Measurements from ENCODE around the gene WDR18. TPM values are rescaled to one million over a fixed set of nuclear protein-coding genes. Genes with fewer than 3 reads are reported as not detected.

WDR18 gene
- total and polyA plus RNA-seq, 2 of the 8 experiments (the other 6 are each of a cell fraction or from before 2014, with no cell fraction given): 87.7 to 177 TPM

- H3K4me2 ChIP-seq (ENCODE audit: insufficient read depth in 1 of 2, low read depth in 2 of 2, low read length in 2 of 2): peak overlapping the region; percentile 3 to 56; a peak in 2 of 4 replicates
- peaks cover 0 to 35% (median 25%) of the 10 kb centered on the region in 4 experiments; a peak in 5 of 7 replicates for H3K4me1 ChIP-seq (replicated peaks in 1 of 4; ENCODE audit: control insufficient read depth in 3 of 4, insufficient read depth in 4 of 4, low read length in 3 of 4)
- peak overlapping the region; percentile 19; the same call in 1 of the 2 replicates for H3K18ac ChIP-seq (ENCODE audit: extremely low read depth, low read length)
- H2AK5ac ChIP-seq (ENCODE audit: low read depth, low read length): no peak overlapping the region
- no peaks in the 10 kb centered on the region for H3K9me3 ChIP-seq (ENCODE audit: insufficient read depth in 2 of 2, low read depth in 1 of 2, low read length in 1 of 2)
- H3K4me3 ChIP-seq (ENCODE audit: extremely low read depth in 1 of 4, insufficient read depth in 2 of 4, low read depth in 3 of 4, low read length in 4 of 4): peak overlapping the region in 1 of 4 experiments; percentile 1; a peak in 1 of 8 replicates
- no peak overlapping the region for H3K9ac ChIP-seq (replicated peaks in 1 of 4; ENCODE audit: extremely low read depth in 1 of 4, low read depth in 3 of 4, low read length in 3 of 4)
- H4K91ac ChIP-seq (replicated peaks; ENCODE audit: insufficient read length, low read length): no peak overlapping the region
- POLR2A ChIA-PET (ENCODE audit: partially characterized antibody): interaction anchor here (1.1 to 6.4 kb wide), 5 partner anchors 11 to 79 kb away, joined by 3 to 62 read pairs (median 3); partner anchors contain the start of genes ABCA7 and CNN2
- CTCF ChIA-PET (ENCODE audit: partially characterized antibody): interaction anchor here (0.6 to 2.3 kb wide), 7 partner anchors 8 to 98 kb away, joined by 3 to 5 read pairs (median 3); no protein-coding TSS in a partner anchor
- H2BK15ac ChIP-seq (ENCODE audit: low read length): no peak overlapping the region
- no peak overlapping the region for H4K5ac ChIP-seq (ENCODE audit: insufficient read length, low read depth, low read length)
- WGBS, 2 experiments (ENCODE audit: extremely low coverage in 1 of 2, insufficient coverage in 1 of 2, insufficient read length in 1 of 2, insufficient replicate concordance in 2 of 2, low coverage in 1 of 2, low lambda C conversion rate in 2 of 2, missing lambda C conversion rate in 1 of 2): 94% methylated on average over 27 of the region's 29 CpGs; no CpG with 5 or more reads in 1 of the 2 experiments
- 0 out of 2 replicates have a peak overlapping the region, but pooled peaks have one; percentile 21 for H2BK5ac ChIP-seq (ENCODE audit: low read depth, low read length)
- H2BK20ac ChIP-seq (ENCODE audit: low read length): no peak overlapping the region
- no peak for FAIRE-seq
- H3K27ac ChIP-seq (ENCODE audit: low read depth, low read length): peak overlapping the region; percentile 32; the same call in 1 of the 2 replicates
- H3K27me3 ChIP-seq (replicated peaks in 1 of 4; ENCODE audit: control insufficient read depth in 3 of 4, extremely low read depth in 1 of 4, insufficient read depth in 3 of 4, low read length in 3 of 4): no peaks in the 10 kb centered on the region
- H3K79me1 ChIP-seq (ENCODE audit: low read depth, low read length): peaks cover 22% of the 10 kb centered on the region
- H3K23ac ChIP-seq (ENCODE audit: insufficient read length): no peak overlapping the region
- H3K79me2 ChIP-seq (ENCODE audit: control insufficient read depth in 1 of 2, insufficient read depth in 2 of 2, low read length in 2 of 2): peaks cover 31 to 72% of the 10 kb centered on the region in 2 experiments
- TF ChIP-seq RAD21 (IDR thresholded peaks at IDR 0.05 in 1 of 2, conservative IDR thresholded peaks at IDR 0.05 in 1 of 2; ENCODE audit: low read depth in 2 of 2, low read length in 2 of 2): no peak
- no peak for TF ChIP-seq RBBP5 (IDR thresholded peaks at IDR 0.05; ENCODE audit: borderline replicate concordance, low read depth, low read length)
- no peak for TF ChIP-seq SIX5 (IDR thresholded peaks at IDR 0.05; ENCODE audit: low read depth, low read length)
- no peak for TF ChIP-seq ZNF274 (IDR thresholded peaks at IDR 0.05; ENCODE audit: borderline replicate concordance, extremely low read depth, low read length)
- no peak for TF ChIP-seq JUND (IDR thresholded peaks at IDR 0.05; ENCODE audit: low read length)
- no peak overlapping the region for H3K4ac ChIP-seq (replicated peaks; ENCODE audit: insufficient read length, low read depth, low read length)
- peaks cover 8 to 40% (median 9%) of the 10 kb centered on the region in 4 experiments; a peak in 6 of 8 replicates for H3K36me3 ChIP-seq (ENCODE audit: control insufficient read depth in 2 of 4, insufficient read depth in 4 of 4, low read length in 3 of 4)
- no peak overlapping the region for H3K14ac ChIP-seq (ENCODE audit: insufficient read length)
- DNase-seq (ENCODE audit: low read depth in 1 of 2, low spot score in 2 of 2): no peak
- peak overlapping the region; percentile 22 for H4K8ac ChIP-seq (ENCODE audit: extremely low read depth, insufficient read depth, low read length)
- peaks cover 38 to 51% of the 10 kb centered on the region in 2 experiments for H4K20me1 ChIP-seq (replicated peaks in 1 of 2; ENCODE audit: control insufficient read depth in 1 of 2, insufficient read depth in 2 of 2, low read length in 2 of 2)
- peaks cover 6% of the 10 kb centered on the region for H3K23me2 ChIP-seq (ENCODE audit: low read depth, low read length)
- H2BK120ac ChIP-seq (replicated peaks; ENCODE audit: low read depth, low read length): no peak overlapping the region
- no peak overlapping the region for H3K56ac ChIP-seq (replicated peaks; ENCODE audit: insufficient read length, low read depth, low read length)
- H2BK12ac ChIP-seq (ENCODE audit: low read depth, low read length): no peak overlapping the region
- no peak overlapping the region for H2AFZ ChIP-seq (ENCODE audit: low read length)
Observed at GRCh38 chr19:1015061-1015781, 31.1 kb downstream of the WDR18 start.

All from H1 (cell line).